ENCODE results near the gene POP4. TPM values are rescaled to one million over a fixed set of nuclear protein-coding genes. Genes with fewer than 3 reads are reported as not detected.
A peak's percentile ranks its signal among the peaks of the same experiment; 100 is the strongest.
"Not testable (repeated sequence)": the region's sequence is repeated elsewhere in the genome, so short reads cannot be mapped to it uniquely, and the experiment has no call there.

The POP4 gene
- 94.4 and 101 TPM in 2 replicates for total RNA-seq (2014; rRNA removed)
- 97.8 TPM for polyA plus RNA-seq (2012)

- DNase-seq (ENCODE audit: low read depth) = peak; percentile 93
Measured at GRCh38 chr19:29605653-29606419, at the start of gene POP4. POP4 (plus strand) TSS chr19:29606283; CDS start chr19:29606319, 36 bp downstream.

GRCh38 chr19:29559110-29559509 lies 47.0 kb upstream of the POP4 start:
- not testable (repeated sequence) for DNase-seq (ENCODE audit: low read depth)

- no peak for DNase-seq (ENCODE audit: low read depth)
Measured at GRCh38 chr19:29559743-29560142, 46.3 kb upstream of the POP4 start.

GRCh38 chr19:29560313-29561075 lies 45.6 kb upstream of the POP4 start:
- no peak for DNase-seq (ENCODE audit: low read depth)

- DNase-seq (ENCODE audit: low read depth) = no peak
Measured at GRCh38 chr19:29561601-29562000, 44.5 kb upstream of the POP4 start.

GRCh38 chr19:29562299-29563297 lies 43.5 kb upstream of the POP4 start:
- DNase-seq (ENCODE audit: low read depth) = no peak

- no peak for DNase-seq (ENCODE audit: low read depth)
Measured at GRCh38 chr19:29563486-29564101, 42.5 kb upstream of the POP4 start.

GRCh38 chr19:29564574-29565005 lies 41.5 kb upstream of the POP4 start:
- no peak for DNase-seq (ENCODE audit: low read depth)

- no peak for DNase-seq (ENCODE audit: low read depth)
Measured at GRCh38 chr19:29565171-29565570, 40.9 kb upstream of the POP4 start.

- DNase-seq (ENCODE audit: low read depth) = no peak
Measured at GRCh38 chr19:29566496-29567054, 39.5 kb upstream of the POP4 start.

- DNase-seq (ENCODE audit: low read depth) = no peak
Measured at GRCh38 chr19:29567366-29567915, 38.6 kb upstream of the POP4 start.

GRCh38 chr19:29568036-29569025 lies 37.8 kb upstream of the POP4 start:
- DNase-seq (ENCODE audit: low read depth) = no peak

- DNase-seq (ENCODE audit: low read depth) = no peak
Measured at GRCh38 chr19:29569038-29569911, 36.8 kb upstream of the POP4 start.

GRCh38 chr19:29571181-29571580 lies 34.9 kb upstream of the POP4 start:
- DNase-seq (ENCODE audit: low read depth) = no peak

- no peak for DNase-seq (ENCODE audit: low read depth)
Measured at GRCh38 chr19:29573486-29573885, 32.6 kb upstream of the POP4 start.

- no peak for DNase-seq (ENCODE audit: low read depth)
Measured at GRCh38 chr19:29574510-29574909, 31.6 kb upstream of the POP4 start.

GRCh38 chr19:29576046-29576606 lies 30.0 kb upstream of the POP4 start:
- peak; percentile 89 for DNase-seq (ENCODE audit: low read depth)

Measured in LHCN-M2 (cell line).